GM18526 (cell line): ENCODE measurements around the gene SMARCC1.

Experiments
- POLR2A ChIP-seq: IDR thresholded peaks from 3 replicates; pipeline ENCODE4 v1.6.1; 2011; ENCODE audit not compliant: insufficient read length; ENCODE audit errors: extremely low read depth

SMARCC1 gene

DNA sequence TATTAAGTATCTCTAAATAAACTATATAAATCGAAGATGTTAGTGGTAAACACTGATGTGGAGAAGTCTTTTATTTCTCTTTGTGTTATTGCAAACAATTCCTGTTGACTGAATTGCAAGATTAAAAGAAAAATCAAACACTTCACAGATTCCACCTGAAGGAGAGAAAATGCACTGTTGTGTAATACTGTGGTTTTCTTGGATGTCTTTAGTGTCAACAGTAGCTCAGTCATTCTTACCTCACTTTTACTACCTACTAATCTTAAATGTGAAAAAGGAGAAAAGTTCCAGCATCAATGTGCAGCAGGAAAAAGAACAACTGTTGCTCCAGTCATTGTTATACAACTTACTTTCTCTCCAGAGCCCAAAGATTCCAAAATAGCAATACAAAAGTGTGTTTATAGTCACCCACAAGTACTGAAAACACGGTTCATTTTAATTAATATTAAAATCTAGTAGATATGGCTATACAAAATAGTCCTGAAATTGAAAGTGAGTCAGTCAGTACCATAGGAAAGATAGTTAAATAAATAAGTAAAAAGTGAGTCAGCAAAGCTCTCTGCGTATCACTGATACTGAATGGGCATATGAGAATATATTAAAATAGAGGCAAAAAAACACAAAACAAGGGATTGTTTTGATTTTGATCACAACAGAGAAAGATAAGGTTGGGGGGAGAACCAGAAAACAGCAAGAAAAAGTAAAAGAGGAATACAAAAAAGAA, 112.5 kb downstream of the SMARCC1 start:
- no peak for TF ChIP-seq POLR2A

- no peak for TF ChIP-seq POLR2A
These were observed 115.6 kb downstream of the SMARCC1 start for GRCh38 chr3:47666118-47666517.

- no peak for TF ChIP-seq POLR2A
These were observed 117.2 kb downstream of the SMARCC1 start for GRCh38 chr3:47664519-47664918.

DNA sequence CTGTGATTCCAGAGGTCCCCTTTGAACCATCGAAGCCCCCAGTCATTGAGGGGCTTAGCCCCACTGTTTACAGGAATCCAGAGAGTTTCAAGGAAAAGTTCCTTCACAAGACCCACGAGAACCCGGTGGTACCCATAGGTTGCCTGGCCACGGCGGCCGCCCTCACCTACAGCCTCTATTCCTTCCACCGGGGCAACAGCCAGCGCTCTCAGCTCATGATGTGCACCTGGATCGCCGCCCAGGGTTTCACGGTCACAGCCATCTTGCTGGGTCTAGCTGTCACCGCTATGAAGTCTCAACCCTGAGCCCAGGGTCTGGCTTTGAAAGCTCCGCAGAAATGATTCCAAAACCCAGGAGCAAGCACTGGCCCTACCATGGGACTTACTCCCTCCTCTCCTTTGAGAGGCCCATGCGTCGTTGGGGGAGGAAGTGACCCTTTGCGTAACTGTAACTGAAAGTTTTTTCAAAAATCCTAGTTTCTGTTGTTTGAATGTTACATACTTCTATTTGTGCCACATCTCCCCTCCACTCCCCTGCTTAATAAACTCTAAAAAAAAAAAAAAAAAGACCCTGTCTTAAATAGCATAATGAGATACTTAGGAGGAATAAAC, 118.0 kb downstream of the SMARCC1 start:
- no peak for TF ChIP-seq POLR2A

GRCh38 chr3:47661121-47661752, 120.5 kb downstream of the SMARCC1 start:
- no peak for TF ChIP-seq POLR2A

DNA sequence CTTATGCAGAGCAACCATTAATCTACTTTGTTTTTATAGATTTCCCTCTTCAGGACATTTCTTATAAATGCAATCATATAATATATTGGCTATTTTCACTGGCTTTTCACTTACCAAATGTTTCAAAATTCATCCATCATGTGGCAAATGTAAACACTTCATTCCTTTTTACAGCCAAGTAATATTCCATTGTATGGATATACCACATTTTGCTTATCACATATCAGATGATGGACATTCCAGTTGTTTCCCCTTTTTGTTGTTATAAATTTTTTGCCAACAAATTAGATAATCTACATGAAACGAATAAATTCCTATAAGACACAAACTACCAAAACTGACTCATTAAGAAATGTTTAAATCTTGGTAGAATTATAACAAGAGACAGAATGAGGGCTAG, 123.2 kb downstream of the SMARCC1 start:
- no peak for TF ChIP-seq POLR2A

GRCh38 chr3:47652142-47652541, 129.6 kb downstream of the SMARCC1 start:
- no peak for TF ChIP-seq POLR2A

GRCh38 chr3:47650294-47650693, 131.4 kb downstream of the SMARCC1 start:
- TF ChIP-seq POLR2A, result no peak

DNA sequence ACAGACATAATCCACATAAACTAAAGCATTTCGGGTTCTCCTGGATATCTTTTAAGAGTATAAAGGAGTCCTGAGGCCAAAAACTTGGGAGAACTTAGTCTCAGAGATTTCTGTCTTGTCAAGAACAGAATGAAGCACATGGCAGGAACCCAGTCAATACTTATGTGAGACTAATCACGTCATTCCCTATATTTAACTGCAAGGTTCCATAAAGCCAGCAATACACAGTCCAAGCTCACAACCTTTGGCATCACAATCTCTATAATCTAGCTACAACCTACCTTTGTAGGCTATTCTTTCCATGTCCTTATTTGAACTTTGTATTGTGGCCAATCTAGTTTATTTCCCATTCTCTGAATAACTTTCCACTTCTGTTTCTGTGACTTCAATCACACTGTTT, 134.1 kb downstream of the SMARCC1 start:
- TF ChIP-seq POLR2A, result no peak

- TF ChIP-seq POLR2A, result no peak
These were observed 135.3 kb downstream of the SMARCC1 start for GRCh38 chr3:47646362-47646761.

- no peak for TF ChIP-seq POLR2A
These were observed 136.1 kb downstream of the SMARCC1 start for GRCh38 chr3:47645551-47645950.

DNA sequence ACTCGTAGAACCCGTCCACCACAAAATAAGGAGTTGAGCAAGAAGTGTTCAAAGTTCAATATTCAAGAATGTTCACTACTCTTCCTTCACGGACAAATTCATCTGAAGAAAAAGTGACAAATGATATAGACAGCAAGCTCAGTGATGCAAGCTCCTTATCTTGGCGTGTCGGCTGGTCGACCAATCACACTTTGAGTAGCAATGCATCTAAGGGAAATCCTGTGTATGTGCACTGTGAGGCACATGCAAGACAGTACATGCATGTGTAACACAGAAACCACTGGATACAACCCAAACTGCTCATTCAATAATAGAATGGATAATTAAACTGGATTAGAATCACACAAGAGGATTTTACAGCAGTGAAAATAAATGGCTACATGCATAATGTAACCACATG, 138.6 kb downstream of the SMARCC1 start:
- no peak for TF ChIP-seq POLR2A

- TF ChIP-seq POLR2A, result no peak
These were observed 140.0 kb downstream of the SMARCC1 start for GRCh38 chr3:47641739-47642138.

GRCh38 chr3:47636921-47637320, 144.8 kb downstream of the SMARCC1 start:
- TF ChIP-seq POLR2A, result no peak

DNA sequence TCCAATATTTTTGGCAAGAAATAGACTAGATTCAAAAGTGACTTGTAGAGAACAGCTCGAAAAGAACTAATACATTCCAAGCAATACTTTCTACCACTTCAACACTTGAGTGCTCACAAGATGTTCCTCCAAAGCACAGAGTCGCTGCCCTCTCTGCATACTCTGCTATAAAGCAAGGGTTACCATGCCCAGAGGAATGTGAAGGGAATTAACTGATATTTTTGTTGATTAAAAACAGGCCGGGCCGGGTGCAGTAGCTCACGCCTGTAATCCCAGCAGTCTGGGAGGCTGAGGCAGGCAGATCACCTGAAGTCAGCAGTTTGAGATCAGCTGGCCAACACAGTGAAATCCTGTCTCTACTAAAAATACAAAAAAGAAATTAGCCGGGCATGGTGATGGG, 145.5 kb downstream of the SMARCC1 start:
- TF ChIP-seq POLR2A, result no peak

- TF ChIP-seq POLR2A, result no peak
These were observed 146.2 kb downstream of the SMARCC1 start for GRCh38 chr3:47635536-47635935.

DNA sequence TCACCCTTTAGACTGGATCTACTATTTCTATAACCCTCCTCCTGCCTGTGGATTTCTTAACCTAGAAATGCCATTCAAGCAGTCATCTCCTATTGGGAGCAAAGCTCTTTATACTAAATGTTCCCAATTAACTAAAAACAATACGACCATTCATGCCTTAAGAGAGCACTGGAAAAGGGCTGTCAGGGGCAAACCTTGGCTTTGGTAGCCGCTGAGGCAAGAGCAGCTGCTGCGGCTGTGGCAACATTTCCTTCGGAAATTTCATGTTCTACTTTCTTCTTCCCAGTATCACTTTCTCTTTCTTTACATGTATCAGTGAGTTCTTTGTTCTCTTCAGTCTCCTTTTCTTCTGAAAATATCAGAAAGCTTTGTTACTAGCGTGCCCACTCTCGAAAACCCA, 146.7 kb downstream of the SMARCC1 start:
- TF ChIP-seq POLR2A, result no peak

GRCh38 chr3:47630810-47631209, 150.9 kb downstream of the SMARCC1 start:
- no peak for TF ChIP-seq POLR2A
